HG02571 (cell line): ENCODE data around the gene MOGAT3.
"Not testable (repeated sequence)": the region's sequence is repeated elsewhere in the genome, so short reads cannot be mapped to it uniquely, and the experiment has no call there.

ENCODE experiments used
- ATAC-seq: cut with Tn5 transposase; IDR thresholded peaks from one replicate; pipeline ENCODE4 v1.9.1; 2021; ENCODE audit warnings: mild to moderate bottlenecking, moderate library complexity; ENCODE audit not compliant: unreplicated experiment

MOGAT3 gene

DNA sequence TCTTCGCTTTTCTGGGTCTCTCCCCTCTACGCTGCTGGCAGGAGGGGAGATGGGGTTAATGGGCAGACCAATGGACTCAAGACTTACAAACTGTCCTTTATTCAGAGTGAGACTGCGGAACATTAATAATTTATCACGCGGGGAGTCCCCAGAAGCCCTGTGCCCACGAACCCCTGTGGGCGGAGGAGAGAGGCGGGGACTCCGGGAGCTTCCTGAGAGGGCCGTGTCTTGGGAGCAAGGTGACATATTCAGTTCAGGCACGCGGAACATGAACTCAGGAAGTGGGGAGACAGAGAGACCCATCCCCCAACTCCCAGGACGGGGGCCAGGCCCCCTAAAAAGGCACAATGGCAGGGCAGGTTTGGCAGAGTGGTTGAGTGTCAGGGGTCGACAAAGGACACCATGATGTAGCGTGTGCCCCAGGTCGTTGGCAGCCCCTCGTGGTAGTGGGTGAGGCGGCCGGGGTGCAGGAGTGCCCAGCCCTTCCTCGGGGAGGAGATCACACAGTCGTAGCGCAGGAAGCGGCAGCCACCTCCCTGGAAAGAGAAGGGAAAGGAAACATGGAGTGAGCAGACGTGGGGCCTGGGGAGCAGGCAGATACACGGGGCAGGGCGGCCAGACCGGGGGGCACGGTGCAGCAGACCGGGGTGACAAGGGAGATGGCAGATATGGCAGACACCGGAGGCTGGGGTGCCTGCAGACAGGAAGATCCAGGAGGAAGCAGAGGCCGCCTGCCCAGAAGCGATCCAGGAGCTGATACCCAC is 5.2 kb upstream of the MOGAT3 start:
- ATAC-seq: no peak

DNA sequence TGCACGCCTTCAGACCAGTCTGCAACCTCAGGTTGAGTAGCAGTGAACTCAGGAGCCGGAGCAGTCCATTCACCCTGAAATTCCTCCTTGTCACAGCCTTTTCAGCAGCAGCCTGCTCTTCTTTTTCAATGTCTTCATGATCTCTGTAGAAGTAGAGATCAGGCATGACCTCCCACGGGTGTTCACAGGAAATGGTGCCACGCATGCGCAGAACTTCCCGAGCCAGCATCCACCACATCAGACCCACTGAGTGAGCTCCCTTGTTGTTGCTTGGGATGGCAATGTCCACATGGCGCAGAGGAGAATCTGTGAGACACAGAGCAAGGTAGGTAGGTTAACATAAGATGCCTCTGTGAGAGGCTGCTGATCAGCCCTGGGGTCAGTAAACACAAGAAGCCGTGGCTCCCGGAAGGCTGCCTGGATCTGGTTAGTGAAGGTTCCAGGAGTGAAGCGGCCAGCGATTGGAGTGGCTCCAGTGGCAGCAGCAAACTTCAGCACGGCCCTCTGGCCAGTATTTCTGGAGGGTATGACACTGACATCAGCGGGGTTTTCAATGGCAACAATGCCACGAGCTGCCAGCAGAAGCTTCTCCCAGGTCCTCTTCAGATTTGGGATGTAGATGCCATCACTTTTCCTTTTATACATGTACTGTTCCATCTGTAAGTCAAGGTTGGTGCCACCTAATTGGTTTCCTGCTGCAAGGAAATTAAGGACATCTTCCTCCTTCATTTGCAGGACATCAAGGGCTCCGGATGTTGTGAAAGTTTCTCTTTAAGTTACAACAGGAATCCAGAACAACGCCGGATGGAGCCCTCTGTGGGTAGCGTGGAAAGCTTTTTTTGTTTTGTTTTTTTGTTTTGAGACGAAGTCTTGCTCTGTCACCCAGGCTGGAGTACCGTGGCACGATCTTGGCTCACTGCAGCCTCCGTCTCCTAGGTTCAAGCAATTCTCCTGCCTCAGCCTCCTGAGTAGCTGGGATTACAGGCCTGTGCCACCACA is 3.2 kb upstream of the MOGAT3 start:
- not testable (repeated sequence) for ATAC-seq

DNA sequence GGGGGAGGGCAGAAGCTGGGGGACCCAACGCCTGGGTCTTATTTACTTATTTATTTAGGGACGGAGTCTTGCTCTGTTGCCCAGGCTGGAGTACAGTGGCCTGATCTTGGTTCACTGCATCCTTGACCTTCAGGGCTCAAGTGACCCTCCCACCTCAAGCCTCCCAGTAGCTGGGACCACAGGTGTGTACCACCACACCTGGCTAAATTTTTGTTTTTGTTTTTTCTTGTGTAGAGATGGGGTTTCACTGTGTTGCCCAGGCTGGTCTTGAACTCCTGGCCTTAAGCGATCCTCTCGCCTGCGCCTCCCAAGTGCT is 1.7 kb upstream of the MOGAT3 start:
- no peak for ATAC-seq

DNA sequence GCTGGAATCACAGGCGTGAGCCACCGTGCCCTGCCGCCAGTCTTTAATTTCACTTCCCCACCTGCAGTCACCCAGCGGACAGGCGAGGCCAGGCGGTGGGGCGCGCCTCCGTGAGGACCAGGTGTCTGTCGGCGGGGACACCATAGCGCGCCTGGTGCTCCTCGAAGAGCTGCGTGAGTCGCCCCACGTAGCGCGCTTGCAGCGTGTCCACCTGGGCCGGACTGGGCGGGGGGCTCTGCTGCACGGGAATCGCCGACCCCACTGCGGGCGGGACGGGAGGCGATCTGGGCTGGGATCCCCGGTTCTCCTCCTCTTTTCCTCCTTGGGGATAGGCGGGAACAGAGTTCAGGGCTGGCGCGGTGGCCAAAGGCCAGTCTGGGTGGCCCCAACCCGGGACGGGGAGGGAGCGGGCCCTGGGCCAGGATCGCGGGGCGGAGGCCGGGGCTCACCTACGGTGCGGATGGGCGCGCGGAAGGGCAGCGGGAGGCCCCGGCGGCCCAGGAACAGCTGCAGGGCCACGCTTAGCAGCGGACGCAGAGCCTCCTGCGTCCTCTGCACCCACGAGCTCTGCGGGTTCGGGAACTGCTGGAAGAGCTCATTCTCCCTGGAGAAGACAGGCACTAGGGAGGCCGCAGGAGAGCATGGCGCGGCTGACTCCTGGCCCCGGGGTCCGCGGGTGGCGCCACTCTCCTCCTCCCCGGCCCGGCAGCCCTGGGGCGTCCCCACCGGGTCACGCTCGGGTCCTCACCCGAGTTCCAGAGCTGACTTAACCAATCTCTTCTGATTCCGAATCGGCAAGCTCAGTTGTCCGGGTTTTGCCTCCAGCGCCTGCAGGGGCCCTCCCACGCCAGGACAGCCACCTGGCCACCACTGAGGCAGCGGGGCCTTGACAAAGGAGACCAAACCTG is 1.1 kb upstream of the MOGAT3 start:
- no peak for ATAC-seq

DNA sequence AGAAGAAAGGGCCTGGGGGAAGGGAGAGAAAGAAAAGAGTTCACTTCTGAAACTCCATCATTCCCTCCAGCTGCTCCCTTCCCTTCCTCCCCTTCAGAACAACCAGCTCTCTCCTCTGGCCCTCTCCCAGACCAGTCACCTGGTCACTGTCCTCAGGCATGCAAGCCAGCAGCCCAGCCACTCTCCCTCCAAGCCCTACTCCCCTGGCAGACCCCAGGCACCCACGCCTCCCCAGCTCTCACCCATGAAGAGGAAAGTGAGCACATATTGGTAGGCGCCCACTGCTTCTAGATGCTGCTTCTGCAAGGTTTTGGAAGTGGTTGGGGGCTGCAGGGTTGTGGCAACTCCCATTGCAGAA is 353 bp downstream of the MOGAT3 start:
- ATAC-seq: no peak

DNA sequence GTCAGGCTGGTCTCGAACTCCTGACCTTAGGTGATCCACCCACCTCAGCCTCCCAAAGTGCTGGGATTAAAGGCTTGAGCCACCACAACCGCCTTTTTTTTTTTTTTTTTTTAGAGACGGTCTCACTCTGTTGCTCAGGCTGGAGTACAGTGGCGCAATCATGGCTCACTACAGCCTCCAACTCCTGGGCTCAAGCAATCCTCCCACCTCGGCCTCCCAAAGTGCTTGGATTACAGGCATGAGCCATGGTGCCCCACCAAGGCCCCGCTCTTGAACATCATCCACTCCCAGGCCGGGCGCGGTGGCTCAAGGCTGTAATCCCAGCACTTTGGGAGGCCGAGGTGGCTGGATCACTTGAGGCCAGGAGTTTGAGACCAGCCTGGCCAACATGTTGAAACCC is 1.3 kb downstream of the MOGAT3 start:
- not testable (repeated sequence) for ATAC-seq

DNA sequence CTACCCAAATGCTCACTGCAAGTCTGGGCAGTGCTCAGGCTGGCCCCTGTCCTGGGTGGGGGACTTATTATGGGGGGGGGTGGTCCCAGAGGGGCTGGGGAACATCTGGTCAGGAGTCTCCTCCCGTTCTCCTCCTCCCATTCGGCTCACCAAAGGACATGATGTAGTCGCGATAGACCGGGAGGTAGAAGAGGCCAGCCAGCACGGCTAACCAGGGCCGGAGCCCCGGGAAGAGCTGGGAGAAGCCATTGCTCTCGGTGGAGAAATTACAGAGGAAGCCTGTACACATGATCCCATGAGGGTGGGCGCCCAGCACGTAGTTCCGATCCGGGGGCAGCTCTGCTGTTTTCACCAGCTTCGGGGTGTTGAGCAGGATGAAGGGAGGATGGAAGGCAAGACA is 2.4 kb downstream of the MOGAT3 start:
- ATAC-seq: no peak

DNA sequence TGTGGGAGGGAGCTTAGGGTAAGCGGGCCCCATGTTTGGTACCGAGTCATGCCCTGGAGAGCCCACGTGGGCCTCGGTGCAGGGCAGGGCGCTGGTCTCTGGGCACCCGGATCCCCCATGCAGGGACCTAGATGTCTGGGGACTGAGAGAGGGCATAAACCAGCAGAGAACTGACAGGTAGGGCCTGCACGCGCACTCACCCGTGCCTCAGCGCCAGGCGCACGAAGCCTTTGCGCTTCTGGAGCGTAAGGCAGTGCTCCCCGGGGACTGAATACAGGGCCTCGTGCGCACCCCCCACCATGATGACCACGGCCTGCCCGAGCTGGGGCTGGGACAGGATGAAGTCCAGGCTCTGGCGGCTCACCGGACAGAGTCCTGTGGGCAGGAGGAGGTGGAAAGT is 2.8 kb downstream of the MOGAT3 start:
- no peak for ATAC-seq

DNA sequence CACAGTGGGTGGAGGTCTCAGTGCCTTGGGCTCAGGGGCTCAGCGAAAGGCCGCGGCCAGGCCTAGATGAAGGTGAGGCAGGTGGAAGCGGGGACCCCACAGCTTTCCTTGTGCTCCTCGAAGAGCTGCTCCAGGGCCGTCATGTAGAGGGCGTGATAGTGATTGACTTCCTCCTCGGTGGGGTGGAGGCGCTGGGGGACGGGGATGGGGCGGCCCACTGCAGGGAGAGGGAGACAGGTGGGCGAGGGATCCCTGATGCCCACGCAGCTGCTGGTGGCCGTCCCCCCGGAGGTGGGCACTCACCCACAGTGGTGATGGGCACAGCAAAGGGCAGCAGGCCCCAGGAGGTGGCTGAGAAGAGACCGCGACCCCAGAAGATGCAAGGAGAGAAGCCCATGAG is 5.0 kb downstream of the MOGAT3 start:
- no peak for ATAC-seq

DNA sequence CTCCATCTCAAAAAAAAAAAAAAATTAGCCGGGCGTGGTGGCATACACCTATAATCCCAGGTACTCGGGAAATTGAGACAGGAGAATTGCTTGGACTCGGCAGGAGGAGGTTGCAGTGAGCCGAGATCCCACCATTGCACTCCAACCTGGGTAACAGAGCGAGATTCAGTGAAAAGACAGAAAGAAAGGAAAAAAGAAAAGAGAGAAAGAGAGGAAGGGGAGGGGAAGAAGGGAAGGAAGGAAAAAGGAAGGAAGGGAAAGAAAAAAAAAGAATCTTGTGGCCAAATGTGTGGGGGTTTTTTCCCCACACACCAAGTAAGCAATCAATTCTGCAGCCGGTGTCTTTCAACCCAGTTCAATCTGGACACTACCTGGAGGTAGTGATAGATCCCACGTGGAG is 11.7 kb downstream of the MOGAT3 start:
- ATAC-seq: no peak

DNA sequence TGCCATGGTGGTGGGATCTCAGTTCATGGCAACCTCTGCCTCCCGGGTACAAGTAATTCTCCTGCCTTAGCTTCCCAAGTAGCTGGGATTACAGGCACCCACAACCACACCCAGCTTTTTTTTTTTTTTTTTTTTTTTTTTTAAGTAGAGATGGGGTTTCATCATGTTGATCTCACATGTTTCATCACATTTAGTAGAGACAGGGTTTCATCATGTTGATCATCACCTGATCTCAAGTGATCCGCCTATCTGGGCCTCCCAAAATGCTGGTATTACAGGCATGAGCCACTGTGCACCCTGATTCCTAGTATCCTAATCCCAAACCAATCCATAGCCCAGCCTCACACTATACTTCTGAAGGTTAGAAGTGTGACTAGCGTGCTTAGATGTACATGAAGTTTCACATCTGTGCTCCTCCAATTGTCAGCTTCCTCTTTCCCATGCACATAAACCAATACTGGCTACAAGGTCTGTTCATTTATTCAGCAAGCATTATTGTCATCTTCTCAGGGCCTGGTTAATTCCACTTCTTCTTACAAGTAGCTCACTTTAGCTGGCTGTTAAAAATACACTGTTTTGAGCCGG is 13.9 kb downstream of the MOGAT3 start:
- ATAC-seq: no peak

DNA sequence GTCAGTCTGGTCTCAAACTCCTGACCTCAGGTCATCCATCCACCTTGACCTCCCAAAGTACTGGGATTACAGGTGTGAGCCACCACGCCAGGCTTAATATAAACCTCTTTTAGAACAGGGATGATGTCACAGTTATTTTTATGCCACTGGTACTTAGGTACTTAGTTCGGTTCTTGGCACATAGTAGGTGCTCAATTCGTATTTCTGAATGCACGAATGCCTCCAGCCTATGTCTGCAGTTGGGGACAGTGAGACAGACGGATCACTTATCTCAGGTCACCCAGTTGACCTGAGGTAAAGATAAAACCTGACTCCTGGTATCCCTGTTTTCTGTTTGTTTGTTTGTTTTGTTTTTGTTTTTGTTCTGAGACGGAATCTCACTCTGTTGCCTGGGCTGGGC is 14.6 kb downstream of the MOGAT3 start:
- no peak for ATAC-seq

DNA sequence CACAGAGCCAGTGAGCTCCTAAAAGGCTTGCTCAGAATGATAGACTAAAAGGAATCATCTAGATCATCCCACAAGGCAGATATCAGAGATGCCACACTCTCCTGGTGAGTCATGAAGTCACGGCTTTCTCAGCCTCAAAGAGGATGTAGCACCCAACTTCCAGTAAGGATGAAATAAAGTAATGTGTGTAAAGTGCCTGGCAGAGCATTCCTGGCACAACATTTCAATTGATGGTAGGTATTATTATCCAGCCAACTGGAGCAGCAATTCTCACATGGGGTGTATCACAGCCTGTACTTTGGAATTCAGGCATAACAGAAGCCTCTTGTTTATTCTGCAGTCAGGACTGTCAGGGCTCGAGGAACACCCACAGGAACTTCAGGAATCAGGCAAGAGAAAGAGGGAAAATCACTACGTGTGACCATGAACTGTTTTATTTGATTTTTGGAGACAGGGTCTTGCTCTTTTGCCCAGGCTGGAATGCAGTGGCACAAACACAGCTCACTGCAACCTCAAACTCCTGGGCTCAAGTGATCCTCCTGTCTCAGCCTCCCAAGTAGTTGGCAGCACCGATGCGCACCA is 15.5 kb downstream of the MOGAT3 start:
- ATAC-seq: no peak

DNA sequence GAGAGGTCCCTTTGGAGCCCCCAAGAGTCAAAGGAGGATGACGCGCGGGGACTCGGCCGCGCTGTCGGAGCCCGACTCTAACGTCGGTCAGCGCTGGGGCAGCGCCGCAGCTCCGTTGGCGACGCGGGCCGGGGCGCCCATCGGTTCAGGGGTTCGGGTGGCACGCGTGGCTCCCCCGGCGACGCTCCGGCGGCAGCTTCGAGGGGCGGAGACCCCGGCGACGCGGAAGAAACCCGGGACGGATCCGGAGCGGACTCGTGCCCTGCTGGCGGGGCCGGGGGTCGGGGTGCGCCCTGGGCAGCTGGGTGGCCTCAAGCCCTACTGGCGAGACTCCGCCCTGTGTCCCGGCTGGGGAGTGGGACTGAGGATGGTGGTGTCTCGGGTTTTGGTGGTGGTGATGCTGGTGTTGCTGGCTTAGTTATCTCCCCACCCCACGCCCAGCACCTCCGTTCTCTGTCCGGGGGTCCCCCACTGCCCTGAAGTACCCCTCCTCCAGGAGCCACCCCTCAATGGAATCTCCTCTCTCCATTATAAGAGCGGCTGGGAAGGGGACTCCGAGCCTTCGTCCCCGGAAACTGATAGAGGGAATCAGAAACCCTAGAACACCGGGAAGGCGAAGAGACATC is 20.6 kb downstream of the MOGAT3 start, which contains the start of gene NAT16:
Gene NAT16, minus strand, starts transcription at position 164 of the 626 bp plus-strand sequence. CDS start 5,486 bp downstream, outside the sequence.
- no peak for ATAC-seq

DNA sequence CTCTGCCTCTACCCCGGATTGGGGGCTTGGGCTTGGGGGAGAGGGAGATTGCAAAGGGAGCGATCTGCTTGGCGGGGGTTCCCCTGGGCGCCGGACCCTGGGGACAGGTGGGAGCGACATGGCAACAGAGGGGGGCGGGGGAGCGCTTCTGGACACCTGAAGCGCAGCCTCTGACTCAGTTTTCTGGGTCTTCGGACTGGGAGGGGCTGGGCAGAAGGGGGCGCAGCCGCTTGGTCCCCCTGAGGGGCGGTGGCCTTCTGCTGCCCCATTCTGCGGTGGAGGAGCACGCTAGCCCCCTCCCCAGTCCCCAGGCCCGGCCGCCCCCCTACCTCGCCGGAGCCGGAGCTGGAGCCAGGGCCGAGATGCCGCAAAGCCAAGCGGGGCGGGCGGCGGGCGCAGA is 21.1 kb downstream of the MOGAT3 start:
- ATAC-seq: no peak

DNA sequence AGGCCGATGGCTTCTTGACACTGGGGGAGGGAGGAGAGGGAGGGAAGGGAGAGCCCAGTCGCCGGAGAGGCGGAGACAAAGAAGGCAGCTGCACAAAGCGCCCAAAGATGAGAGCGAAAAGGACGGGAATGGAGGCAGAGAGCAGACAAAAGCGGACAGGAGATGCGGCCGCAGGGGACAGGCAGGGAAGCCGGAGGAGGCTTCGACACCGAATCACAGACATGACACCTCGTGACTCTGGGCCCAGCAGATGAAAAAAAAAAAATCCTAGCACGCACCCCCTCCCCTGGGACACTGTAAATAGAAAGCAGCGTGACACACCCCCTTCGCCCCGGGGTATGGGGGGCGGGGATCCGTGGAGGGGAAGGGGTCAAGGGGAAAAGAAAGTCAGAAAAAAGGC is 21.7 kb downstream of the MOGAT3 start:
- no peak for ATAC-seq

DNA sequence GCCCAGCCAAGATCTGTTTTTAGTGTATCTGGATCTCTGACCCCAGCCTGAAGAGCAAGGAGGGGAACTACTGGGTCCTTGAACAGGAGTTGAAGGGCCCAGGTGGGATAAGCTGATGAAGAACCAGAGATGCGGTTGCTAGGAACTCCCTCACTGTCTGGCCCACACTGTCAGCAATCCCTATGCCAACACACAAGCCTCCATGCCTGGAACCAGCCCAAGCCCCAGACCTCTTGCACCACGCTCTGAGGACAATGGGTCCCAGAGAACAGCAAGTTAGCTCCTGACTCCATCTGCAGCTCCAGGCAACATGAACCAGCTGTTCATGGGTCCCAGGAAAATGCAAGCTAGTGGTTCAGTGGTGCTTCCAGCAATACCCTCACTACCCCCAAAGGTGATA is 23.2 kb downstream of the MOGAT3 start:
- no peak for ATAC-seq

DNA sequence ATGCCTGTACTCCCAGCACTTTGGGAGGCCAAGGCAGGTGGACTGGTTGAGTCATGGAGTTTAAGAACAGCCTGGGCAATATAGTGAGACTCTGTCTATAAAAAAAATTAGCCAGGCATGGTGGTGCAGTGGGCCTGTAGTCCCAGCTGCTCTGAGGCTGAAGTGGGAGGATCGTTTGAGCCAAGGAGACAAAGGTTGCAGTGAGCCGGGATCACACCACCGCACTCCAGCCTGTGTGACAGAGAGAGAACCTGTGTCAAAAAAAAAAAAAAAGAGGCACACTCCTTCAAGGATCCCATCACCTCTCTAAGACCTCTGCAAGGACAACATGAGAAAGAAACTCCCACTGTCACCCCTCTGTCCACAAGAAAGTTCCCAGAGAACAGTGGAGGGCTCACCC is 25.2 kb downstream of the MOGAT3 start:
- no peak for ATAC-seq

DNA sequence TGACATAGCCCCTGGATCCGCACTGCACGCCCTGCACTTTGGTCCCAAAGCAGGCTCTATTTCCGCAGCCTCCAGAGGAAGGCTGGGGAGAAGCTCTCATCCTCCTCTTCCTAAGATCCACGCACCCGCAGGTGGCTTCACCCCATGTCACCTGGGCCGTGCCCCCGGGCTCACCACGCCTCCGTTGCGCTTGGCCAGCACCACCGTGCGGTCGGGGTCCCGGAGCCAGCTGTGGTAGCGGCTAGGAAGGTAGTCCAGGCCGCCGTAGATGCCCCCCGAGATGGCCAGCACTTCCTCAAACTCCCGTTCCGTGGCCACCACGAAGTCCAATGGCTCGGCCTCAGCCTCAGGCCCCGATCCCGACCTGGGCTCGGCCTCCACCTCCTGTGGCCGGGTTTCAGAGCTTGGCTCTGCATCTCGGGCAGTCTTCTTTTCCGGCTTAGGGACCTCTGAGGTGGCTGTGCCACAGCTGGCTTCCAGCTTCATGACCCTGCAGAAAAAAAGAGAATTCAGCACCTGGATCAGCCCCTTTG is 26.4 kb downstream of the MOGAT3 start:
- no peak for ATAC-seq
